Measurements from ENCODE around the gene CPNE4.

Gene CPNE4

GRCh38 chr3:131690800-131691199, 344.0 kb downstream of the CPNE4 start:
- H4K20me1 ChIP-seq (ENCODE audit: insufficient read depth) = no peaks in the 10 kb centered on the region
- no peak overlapping the region for H3K4me2 ChIP-seq
- no peaks in the 10 kb centered on the region for H3K79me2 ChIP-seq (ENCODE audit: insufficient read depth, low read depth)
- no peak overlapping the region for H3K9ac ChIP-seq
- H3K27me3 ChIP-seq (ENCODE audit: insufficient read depth, low read depth) = no peaks in the 10 kb centered on the region
- H3K4me3 ChIP-seq (IDR thresholded peaks at IDR 0.05; ENCODE audit: insufficient read depth, low read depth, low read length) = no peak overlapping the region
- TF ChIP-seq CTCF (conservative IDR thresholded peaks at IDR 0.05; ENCODE audit: low read depth, low read length) = no peak
- no peaks in the 10 kb centered on the region for H3K36me3 ChIP-seq (ENCODE audit: insufficient read depth)
- no peak overlapping the region for H2AFZ ChIP-seq (ENCODE audit: low read depth)
- no peaks in the 10 kb centered on the region for H3K4me1 ChIP-seq (ENCODE audit: low read depth, poor library complexity, severe bottlenecking)
- no peak overlapping the region for H3K27ac ChIP-seq

DNA sequence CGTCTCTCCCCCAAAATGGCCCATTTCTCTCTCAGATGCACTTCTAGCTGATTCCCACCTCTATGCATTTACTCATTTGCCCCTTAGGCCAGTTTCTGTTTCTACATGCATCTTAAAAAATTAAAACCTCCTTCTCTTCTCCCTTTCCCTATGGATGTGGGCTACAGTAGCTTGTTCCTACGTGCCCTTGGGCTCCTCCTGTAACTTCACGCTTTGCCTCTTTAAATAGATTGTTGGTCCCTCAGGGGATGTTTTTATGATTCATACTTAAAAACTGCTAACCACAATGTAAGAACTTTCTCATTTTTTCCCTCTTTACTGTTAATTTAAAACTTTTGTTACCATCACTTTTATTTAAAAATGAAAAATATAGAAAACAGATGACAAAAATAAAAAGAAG, 346.4 kb downstream of the CPNE4 start:
- H3K36me3 ChIP-seq (ENCODE audit: insufficient read depth) = no peaks in the 10 kb centered on the region
- no peak overlapping the region for H3K9ac ChIP-seq
- no peak overlapping the region for H3K27ac ChIP-seq
- no peak overlapping the region for H3K4me3 ChIP-seq (IDR thresholded peaks at IDR 0.05; ENCODE audit: insufficient read depth, low read depth, low read length)
- no peaks in the 10 kb centered on the region for H3K79me2 ChIP-seq (ENCODE audit: insufficient read depth, low read depth)
- no peak for TF ChIP-seq CTCF (conservative IDR thresholded peaks at IDR 0.05; ENCODE audit: low read depth, low read length)
- H3K4me1 ChIP-seq (ENCODE audit: low read depth, poor library complexity, severe bottlenecking) = no peaks in the 10 kb centered on the region
- H2AFZ ChIP-seq (ENCODE audit: low read depth) = no peak overlapping the region
- H3K4me2 ChIP-seq = no peak overlapping the region
- no peaks in the 10 kb centered on the region for H3K27me3 ChIP-seq (ENCODE audit: insufficient read depth, low read depth)
- H4K20me1 ChIP-seq (ENCODE audit: insufficient read depth) = no peaks in the 10 kb centered on the region

GRCh38 chr3:131669600-131669999, 365.2 kb downstream of the CPNE4 start:
- Histone ChIP-seq H4K20me1 (ENCODE audit: insufficient read depth) (no peaks in the 10 kb centered on the region), H3K27me3 (ENCODE audit: insufficient read depth, low read depth) (no peaks in the 10 kb centered on the region)

GRCh38 chr3:131658771-131659170, 376.0 kb downstream of the CPNE4 start:
- Histone ChIP-seq H3K9ac (no peak overlapping the region), H4K20me1 (ENCODE audit: insufficient read depth) (no peaks in the 10 kb centered on the region), H3K4me3 (IDR thresholded peaks at IDR 0.05; ENCODE audit: insufficient read depth, low read depth, low read length) (no peak overlapping the region), H3K4me1 (ENCODE audit: low read depth, poor library complexity, severe bottlenecking) (no peaks in the 10 kb centered on the region), H3K4me2 (no peak overlapping the region), H3K27me3 (ENCODE audit: insufficient read depth, low read depth) (no peaks in the 10 kb centered on the region), H3K27ac (no peak overlapping the region), H2AFZ (ENCODE audit: low read depth) (no peak overlapping the region), H3K36me3 (ENCODE audit: insufficient read depth) (no peaks in the 10 kb centered on the region), H3K79me2 (ENCODE audit: insufficient read depth, low read depth) (no peaks in the 10 kb centered on the region)
- no peak for TF ChIP-seq CTCF (conservative IDR thresholded peaks at IDR 0.05; ENCODE audit: low read depth, low read length)

More at GRCh38 chr3:131669600-131669999, 365.2 kb downstream of the CPNE4 start:
- no peaks in the 10 kb centered on the region for H3K79me2 ChIP-seq (ENCODE audit: insufficient read depth, low read depth)
- TF ChIP-seq CTCF (conservative IDR thresholded peaks at IDR 0.05; ENCODE audit: low read depth, low read length) = no peak
- no peak overlapping the region for H2AFZ ChIP-seq (ENCODE audit: low read depth)
- H3K4me1 ChIP-seq (ENCODE audit: low read depth, poor library complexity, severe bottlenecking) = no peaks in the 10 kb centered on the region
- H3K9ac ChIP-seq = no peak overlapping the region
- no peak overlapping the region for H3K4me3 ChIP-seq (IDR thresholded peaks at IDR 0.05; ENCODE audit: insufficient read depth, low read depth, low read length)
- H3K27ac ChIP-seq = no peak overlapping the region
- H3K36me3 ChIP-seq (ENCODE audit: insufficient read depth) = no peaks in the 10 kb centered on the region
- no peak overlapping the region for H3K4me2 ChIP-seq

Measured in KMS-11 (cell line).